ENCODE measurements around the gene CARD11.

CARD11 gene

DNA sequence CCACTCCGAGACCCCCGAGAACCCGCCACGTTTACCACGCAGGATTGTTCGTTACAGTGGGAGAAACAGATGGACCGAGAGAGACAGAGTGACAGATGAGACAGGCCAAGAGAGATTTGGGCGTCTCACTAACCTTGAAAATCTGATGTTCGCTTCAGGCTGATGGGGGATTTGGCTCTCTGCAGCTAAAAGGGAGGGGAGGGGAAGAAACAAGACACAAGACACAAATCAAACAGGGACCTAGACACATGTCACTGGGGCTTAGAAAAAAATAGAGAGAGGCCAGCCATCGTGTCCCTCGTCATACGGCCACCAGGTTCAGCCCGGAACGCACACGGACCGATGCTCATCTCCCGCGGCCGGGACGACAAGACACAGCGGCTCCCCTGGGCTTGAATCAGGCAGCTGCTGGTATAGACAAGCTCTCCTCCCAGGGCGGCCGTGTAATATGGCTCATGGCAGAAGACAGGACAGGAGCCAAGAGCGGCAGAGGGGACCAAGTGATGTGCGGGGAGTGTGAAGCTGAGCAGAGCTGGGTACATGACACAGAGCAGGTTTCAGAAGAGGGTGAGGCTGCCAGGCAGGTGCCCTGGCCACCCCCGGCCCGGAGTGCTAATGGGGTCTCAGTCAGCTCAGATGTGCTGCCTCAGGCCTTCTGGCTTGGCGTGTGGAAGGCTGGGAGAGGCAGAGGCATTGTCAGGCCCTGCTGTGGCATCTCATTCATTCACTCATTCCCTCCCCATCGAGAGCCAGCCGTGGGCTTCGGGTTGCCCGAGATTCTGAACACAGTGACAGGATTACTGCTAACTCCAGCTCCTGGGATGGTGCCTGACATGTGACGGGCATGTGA, 111.0 kb downstream of the CARD11 start:
- no peak for DNase-seq (ENCODE audit: insufficient read length, low spot score)
- TF ChIP-seq, protein P1, sequence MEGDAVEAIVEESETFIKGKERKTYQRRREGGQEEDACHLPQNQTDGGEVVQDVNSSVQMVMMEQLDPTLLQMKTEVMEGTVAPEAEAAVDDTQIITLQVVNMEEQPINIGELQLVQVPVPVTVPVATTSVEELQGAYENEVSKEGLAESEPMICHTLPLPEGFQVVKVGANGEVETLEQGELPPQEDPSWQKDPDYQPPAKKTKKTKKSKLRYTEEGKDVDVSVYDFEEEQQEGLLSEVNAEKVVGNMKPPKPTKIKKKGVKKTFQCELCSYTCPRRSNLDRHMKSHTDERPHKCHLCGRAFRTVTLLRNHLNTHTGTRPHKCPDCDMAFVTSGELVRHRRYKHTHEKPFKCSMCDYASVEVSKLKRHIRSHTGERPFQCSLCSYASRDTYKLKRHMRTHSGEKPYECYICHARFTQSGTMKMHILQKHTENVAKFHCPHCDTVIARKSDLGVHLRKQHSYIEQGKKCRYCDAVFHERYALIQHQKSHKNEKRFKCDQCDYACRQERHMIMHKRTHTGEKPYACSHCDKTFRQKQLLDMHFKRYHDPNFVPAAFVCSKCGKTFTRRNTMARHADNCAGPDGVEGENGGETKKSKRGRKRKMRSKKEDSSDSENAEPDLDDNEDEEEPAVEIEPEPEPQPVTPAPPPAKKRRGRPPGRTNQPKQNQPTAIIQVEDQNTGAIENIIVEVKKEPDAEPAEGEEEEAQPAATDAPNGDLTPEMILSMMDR (IDR thresholded peaks at IDR 0.05; ENCODE audit: insufficient read depth, missing control alignments): no peak
- no peak for FAIRE-seq

DNA sequence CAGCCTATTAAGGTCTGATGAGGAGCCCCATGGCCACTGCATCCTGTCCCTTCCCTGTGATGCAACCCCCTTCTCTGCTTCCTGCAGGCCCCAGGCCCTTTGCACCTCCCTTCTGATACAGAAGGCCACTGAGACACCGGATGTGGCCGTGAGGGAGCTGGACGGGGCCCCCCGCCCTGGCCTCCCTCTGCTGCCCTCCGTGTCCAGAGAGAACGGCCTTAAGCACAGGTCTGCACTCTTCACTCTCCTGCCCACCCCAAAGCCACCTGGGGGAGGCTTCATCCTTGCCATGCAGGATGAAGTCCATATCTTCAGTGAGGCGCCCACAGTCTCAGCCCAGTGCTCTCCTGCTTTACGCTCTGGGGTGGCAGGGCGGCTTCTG, 112.6 kb downstream of the CARD11 start:
- DNase-seq (ENCODE audit: insufficient read length, low spot score) (no peak), FAIRE-seq (no peak)
- TF ChIP-seq, protein P1 (IDR thresholded peaks at IDR 0.05; ENCODE audit: insufficient read depth, missing control alignments): no peak

DNA sequence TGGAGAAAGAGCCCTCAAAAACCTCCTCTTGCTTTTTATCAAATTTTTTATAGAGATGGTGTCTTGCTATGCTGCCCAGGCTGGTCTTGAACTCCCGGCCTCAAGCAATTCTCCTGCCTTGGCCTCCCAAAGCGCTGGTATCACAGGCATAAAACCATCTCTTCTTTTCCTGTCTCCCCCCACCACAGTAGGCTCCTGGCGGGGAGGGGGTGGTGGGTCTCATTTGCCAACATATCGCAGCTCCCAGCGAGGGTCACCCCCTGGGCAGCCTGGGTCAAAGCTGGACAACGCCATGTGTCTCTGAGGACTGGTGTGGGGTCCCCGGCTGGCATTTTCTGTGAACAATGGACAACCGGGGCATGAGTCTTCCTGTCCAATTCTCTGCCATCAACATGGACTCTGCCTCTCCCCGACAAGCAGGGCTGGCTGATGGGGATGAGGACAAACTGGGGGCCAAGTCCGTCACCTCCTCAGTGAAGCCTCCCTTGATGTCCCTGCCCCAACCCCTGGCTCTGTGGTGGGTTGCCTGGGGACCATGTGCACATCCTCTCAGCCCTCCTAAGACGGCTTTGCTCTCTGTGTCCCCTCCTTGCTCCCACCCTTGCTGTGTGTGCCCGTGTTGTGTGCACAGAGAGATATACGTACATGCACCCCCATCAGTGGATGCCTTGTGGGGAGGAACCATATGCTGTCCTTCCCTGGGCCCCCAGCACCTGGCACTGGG, 113.2 kb downstream of the CARD11 start:
- FAIRE-seq (no peak), DNase-seq (ENCODE audit: insufficient read length, low spot score) (no peak)
- TF ChIP-seq, protein P1 (IDR thresholded peaks at IDR 0.05; ENCODE audit: insufficient read depth, missing control alignments): no peak

DNA sequence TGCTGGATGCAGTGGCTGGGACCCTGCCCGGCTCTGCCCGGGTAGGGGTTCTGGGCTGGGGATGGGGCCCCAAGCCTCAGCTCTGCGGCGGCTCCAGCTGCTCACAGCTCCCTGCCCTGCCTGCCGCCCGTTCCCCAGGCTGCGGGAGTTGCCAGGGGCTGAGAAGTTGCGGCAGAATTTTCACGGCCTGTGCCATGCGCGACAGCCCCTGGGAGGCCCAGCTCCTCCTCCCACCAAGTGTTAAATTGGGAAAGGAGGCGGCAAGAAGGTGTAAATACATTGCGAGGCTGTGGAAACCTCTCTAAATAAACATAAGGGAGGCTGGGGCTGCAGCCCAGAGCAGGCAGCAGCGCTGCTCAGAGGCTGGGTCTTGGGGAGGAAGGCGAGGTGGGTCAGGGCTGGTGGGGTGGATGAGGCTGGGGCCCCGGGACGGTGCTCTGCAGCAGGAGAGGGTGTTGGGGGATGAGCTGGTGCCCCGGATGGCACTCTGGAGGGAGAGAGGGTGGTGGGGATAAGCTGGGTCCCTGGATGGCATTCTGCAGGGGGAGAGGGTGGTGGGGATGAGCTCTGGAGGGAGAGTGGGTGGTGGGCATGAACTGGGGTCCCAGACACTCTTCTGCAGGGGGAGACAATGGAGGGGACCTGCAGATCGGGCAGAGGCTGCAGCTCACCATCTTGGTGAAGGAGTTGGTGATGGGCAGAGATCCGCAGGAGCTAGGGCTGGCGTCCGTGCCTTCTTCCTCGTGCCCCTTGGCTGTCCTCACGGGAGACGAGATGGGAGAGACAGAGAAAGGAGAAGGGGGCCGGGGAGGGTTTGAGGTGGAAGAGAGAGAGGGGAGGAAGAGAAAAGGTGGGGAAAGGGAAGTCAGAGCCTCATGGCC, 114.1 kb downstream of the CARD11 start:
- DNase-seq (ENCODE audit: insufficient read length, low spot score) (no peak), FAIRE-seq (no peak)
- TF ChIP-seq, protein P1 (IDR thresholded peaks at IDR 0.05; ENCODE audit: insufficient read depth, missing control alignments): no peak

DNA sequence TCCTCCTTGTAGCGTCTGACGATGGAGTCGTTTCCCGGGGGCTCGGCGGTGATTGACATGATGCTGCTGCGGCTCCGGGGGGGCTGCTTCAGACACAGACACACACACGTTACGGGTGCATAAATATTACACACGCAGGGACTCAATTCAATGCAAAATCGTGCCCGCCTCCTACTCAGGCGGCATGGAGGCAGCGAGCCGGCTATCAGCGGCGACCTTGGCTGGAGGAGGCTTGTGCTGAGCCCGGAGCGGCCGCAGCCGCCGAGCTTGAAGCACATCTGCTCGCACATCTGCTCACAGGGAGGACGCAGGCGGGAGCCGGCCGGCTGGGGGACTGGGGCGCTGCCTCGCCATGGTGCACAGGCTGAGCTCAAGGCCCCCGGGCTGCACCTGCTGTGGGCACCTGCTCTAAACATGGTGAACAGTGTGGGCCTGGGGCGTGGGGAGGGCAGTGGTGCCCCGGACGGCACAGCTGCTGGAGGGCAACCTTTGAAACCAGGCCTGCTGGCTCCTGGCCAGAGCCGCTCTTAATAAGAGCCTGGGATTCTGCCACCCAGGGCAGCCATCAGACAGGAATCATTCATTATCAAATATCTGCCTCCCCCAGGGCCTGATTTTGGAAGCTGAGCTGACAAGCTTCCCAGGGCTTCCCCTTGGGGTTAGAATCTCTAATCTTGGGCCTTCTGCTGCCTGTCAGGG, 114.9 kb downstream of the CARD11 start:
- FAIRE-seq (no peak), DNase-seq (ENCODE audit: insufficient read length, low spot score) (no peak)
- TF ChIP-seq, protein P1 (IDR thresholded peaks at IDR 0.05; ENCODE audit: insufficient read depth, missing control alignments): no peak

DNA sequence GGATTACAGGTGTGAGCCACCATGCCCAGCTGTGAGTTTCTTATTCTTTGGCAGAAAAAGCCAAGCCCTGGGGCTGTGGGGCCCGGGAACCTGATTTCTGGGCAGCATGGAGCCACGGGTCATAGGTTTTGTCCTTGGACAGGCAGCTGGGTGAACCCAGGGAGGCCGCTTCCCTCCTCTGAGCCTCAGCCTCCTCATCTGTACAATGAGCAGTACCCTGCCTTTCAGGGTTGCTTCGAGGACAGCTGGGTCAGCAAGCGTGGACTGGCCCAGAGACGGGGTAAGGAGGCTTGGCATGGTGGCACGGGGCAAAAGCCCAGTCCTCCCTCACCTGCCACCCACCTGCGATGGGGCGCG, 115.4 kb downstream of the CARD11 start:
- FAIRE-seq (no peak), DNase-seq (ENCODE audit: insufficient read length, low spot score) (no peak)
- TF ChIP-seq, protein P1 (IDR thresholded peaks at IDR 0.05; ENCODE audit: insufficient read depth, missing control alignments): no peak
